Measurements from ENCODE around the gene PRKCE. TPM values are rescaled to one million over a fixed set of nuclear protein-coding genes. Genes with fewer than 3 reads are reported as not detected.

Gene PRKCE
- total and polyA plus RNA-seq, 2 of the 8 experiments (the other 6 are each of a cell fraction or from before 2014, with no cell fraction given), result 0.54 to 2.1 TPM

- H4K91ac ChIP-seq (replicated peaks; ENCODE audit: insufficient read length, low read length), result no peak overlapping the region
- no peak overlapping the region for H4K8ac ChIP-seq (ENCODE audit: extremely low read depth, insufficient read depth, low read length)
- H3K14ac ChIP-seq (ENCODE audit: insufficient read length), result no peak overlapping the region
- H3K4ac ChIP-seq (replicated peaks; ENCODE audit: insufficient read length, low read depth, low read length), result no peak overlapping the region
- no peak overlapping the region for H2BK15ac ChIP-seq (ENCODE audit: low read length)
- no peak for FAIRE-seq
- H3K79me2 ChIP-seq (ENCODE audit: control insufficient read depth in 1 of 2, insufficient read depth in 2 of 2, low read length in 2 of 2), result peaks cover 0 to 21% of the 10 kb centered on the region in 2 experiments; a peak in 2 of 4 replicates
- H3K36me3 ChIP-seq (ENCODE audit: control insufficient read depth in 2 of 4, insufficient read depth in 4 of 4, low read length in 3 of 4), result peaks cover 6 to 39% (median 32%) of the 10 kb centered on the region in 4 experiments
- peaks cover 0 to 5% of the 10 kb centered on the region in 2 experiments for H4K20me1 ChIP-seq (replicated peaks in 1 of 2; ENCODE audit: control insufficient read depth in 1 of 2, insufficient read depth in 2 of 2, low read length in 2 of 2)
- H3K18ac ChIP-seq (ENCODE audit: extremely low read depth, low read length), result no peak overlapping the region
- H3K4me1 ChIP-seq (replicated peaks in 1 of 4; ENCODE audit: control insufficient read depth in 3 of 4, insufficient read depth in 4 of 4, low read length in 3 of 4), result no peaks in the 10 kb centered on the region
- ChIA-PET POLR2A (ENCODE audit: partially characterized antibody) (no interaction called here), CTCF (ENCODE audit: partially characterized antibody) (interaction anchor here (1.4 kb wide), 2 partner anchors 23 to 127 kb away, joined by 3 to 5 read pairs; no protein-coding TSS in a partner anchor)
- H3K4me2 ChIP-seq (ENCODE audit: insufficient read depth in 1 of 2, low read depth in 2 of 2, low read length in 2 of 2), result no peak overlapping the region
- no peaks in the 10 kb centered on the region for H3K79me1 ChIP-seq (ENCODE audit: low read depth, low read length)
- no peak for DNase-seq (ENCODE audit: low read depth in 1 of 2, low spot score in 2 of 2)
- TF ChIP-seq, protein P1, sequence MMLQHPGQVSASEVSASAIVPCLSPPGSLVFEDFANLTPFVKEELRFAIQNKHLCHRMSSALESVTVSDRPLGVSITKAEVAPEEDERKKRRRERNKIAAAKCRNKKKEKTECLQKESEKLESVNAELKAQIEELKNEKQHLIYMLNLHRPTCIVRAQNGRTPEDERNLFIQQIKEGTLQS (IDR thresholded peaks at IDR 0.05; ENCODE audit: insufficient read depth, low read depth, low read length), result no peak
- TF ChIP-seq RBBP5 (IDR thresholded peaks at IDR 0.05; ENCODE audit: borderline replicate concordance, low read depth, low read length) (no peak), POU5F1 (IDR thresholded peaks at IDR 0.05; ENCODE audit: low read depth, low read length) (no peak), KDM5A (IDR thresholded peaks at IDR 0.05; ENCODE audit: low read length) (no peak), CHD2 (IDR thresholded peaks at IDR 0.05; ENCODE audit: low read length) (no peak), CBX5 (IDR thresholded peaks at IDR 0.05; ENCODE audit: low read depth, low read length) (no peak), GABPA (IDR thresholded peaks at IDR 0.05; ENCODE audit: borderline replicate concordance, insufficient read depth, low read length) (no peak), BACH1 (IDR thresholded peaks at IDR 0.05; ENCODE audit: low read length) (no peak), RFX5 (IDR thresholded peaks at IDR 0.05; ENCODE audit: borderline replicate concordance, low read depth, low read length) (no peak), JUND (IDR thresholded peaks at IDR 0.05; ENCODE audit: low read length) (no peak), RNF2 (IDR thresholded peaks at IDR 0.05; ENCODE audit: borderline replicate concordance, low read depth, low read length, missing control alignments, poor library complexity, severe bottlenecking) (no peak)
- no peak overlapping the region for H2BK120ac ChIP-seq (replicated peaks; ENCODE audit: low read depth, low read length)
- no peak overlapping the region for H3K23ac ChIP-seq (ENCODE audit: insufficient read length)
- H2BK5ac ChIP-seq (ENCODE audit: low read depth, low read length), result no peak overlapping the region
- H3K23me2 ChIP-seq (ENCODE audit: low read depth, low read length), result no peaks in the 10 kb centered on the region
- WGBS, 2 experiments (ENCODE audit: extremely low coverage in 1 of 2, insufficient coverage in 1 of 2, insufficient read length in 1 of 2, insufficient replicate concordance in 2 of 2, low coverage in 1 of 2, low lambda C conversion rate in 2 of 2, missing lambda C conversion rate in 1 of 2), result 100% methylated on average over 2 of the region's 2 CpGs; no CpG with 5 or more reads in 1 of the 2 experiments
- no peaks in the 10 kb centered on the region for H3K9me3 ChIP-seq (ENCODE audit: insufficient read depth in 2 of 2, low read depth in 1 of 2, low read length in 1 of 2)
- no peak overlapping the region for H2AFZ ChIP-seq (ENCODE audit: low read length)
- no peaks in the 10 kb centered on the region for H3K27me3 ChIP-seq (replicated peaks in 1 of 4; ENCODE audit: control insufficient read depth in 3 of 4, extremely low read depth in 1 of 4, insufficient read depth in 3 of 4, low read length in 3 of 4)
- H2BK12ac ChIP-seq (ENCODE audit: low read depth, low read length), result no peak overlapping the region
- no peak overlapping the region for H3K56ac ChIP-seq (replicated peaks; ENCODE audit: insufficient read length, low read depth, low read length)
- no peak overlapping the region for H2BK20ac ChIP-seq (ENCODE audit: low read length)
- H3K27ac ChIP-seq (ENCODE audit: low read depth, low read length), result no peak overlapping the region
- H4K5ac ChIP-seq (ENCODE audit: insufficient read length, low read depth, low read length), result no peak overlapping the region
- no peak overlapping the region for H3K9ac ChIP-seq (replicated peaks in 1 of 4; ENCODE audit: extremely low read depth in 1 of 4, low read depth in 3 of 4, low read length in 3 of 4)
- H2AK5ac ChIP-seq (ENCODE audit: low read depth, low read length), result no peak overlapping the region
- no peak overlapping the region for H3K4me3 ChIP-seq (ENCODE audit: extremely low read depth in 1 of 4, insufficient read depth in 2 of 4, low read depth in 3 of 4, low read length in 4 of 4)
Measured at GRCh38 chr2:45602624-45603023, 48.9 kb upstream of the PRKCE start.
